ENCODE measurements around the gene UBE2D4. TPM values are rescaled to one million over a fixed set of nuclear protein-coding genes. Genes with fewer than 3 reads are reported as not detected.

UBE2D4 gene
- total RNA-seq, 1 donor from 2014 or later = 27.2 TPM

GRCh38 chr7:43942997-43943396 is 16.8 kb downstream of the UBE2D4 start:
- no peak for ATAC-seq

GRCh38 chr7:43943417-43944187 is 17.4 kb downstream of the UBE2D4 start:
- no peaks in the 10 kb centered on the region for H3K27me3 ChIP-seq
- H3K4me3 ChIP-seq = no peak overlapping the region
- H3K9me3 ChIP-seq = no peaks in the 10 kb centered on the region
- peaks cover 16% of the 10 kb centered on the region for H3K36me3 ChIP-seq
- no peaks in the 10 kb centered on the region for H3K4me1 ChIP-seq
- TF ChIP-seq CTCF (IDR thresholded peaks at IDR 0.05) = no peak
- intact Hi-C loops (cut with DNase I) = no loop called here
- ATAC-seq = no peak
- no peak overlapping the region for H3K27ac ChIP-seq
- no peak for DNase-seq

More at GRCh38 chr7:43942997-43943396, 16.8 kb downstream of the UBE2D4 start:
- intact Hi-C loops (cut with DNase I) = no loop called here
- Histone ChIP-seq H3K4me1 (no peaks in the 10 kb centered on the region), H3K36me3 (peaks cover 12% of the 10 kb centered on the region), H3K4me3 (no peak overlapping the region), H3K9me3 (no peaks in the 10 kb centered on the region), H3K27me3 (no peaks in the 10 kb centered on the region), H3K27ac (no peak overlapping the region)
- TF ChIP-seq CTCF (IDR thresholded peaks at IDR 0.05) = no peak
- DNase-seq = no peak

- intact Hi-C loops (cut with DNase I) = no loop called here
These were observed 18.1 kb downstream of the UBE2D4 start for GRCh38 chr7:43944286-43944685.

GRCh38 chr7:43952028-43952427 is 25.8 kb downstream of the UBE2D4 start:
- Histone ChIP-seq H3K27me3 (no peaks in the 10 kb centered on the region), H3K9me3 (no peaks in the 10 kb centered on the region), H3K4me3 (no peak overlapping the region), H3K36me3 (peaks cover 52% of the 10 kb centered on the region), H3K27ac (no peak overlapping the region), H3K4me1 (no peaks in the 10 kb centered on the region)
- no peak for TF ChIP-seq CTCF (IDR thresholded peaks at IDR 0.05)
- ATAC-seq = no peak
- DNase-seq = no peak
- intact Hi-C loops (cut with DNase I) = no loop called here

More at GRCh38 chr7:43944286-43944685, 18.1 kb downstream of the UBE2D4 start:
- H3K36me3 ChIP-seq = peaks cover 22% of the 10 kb centered on the region
- no peak overlapping the region for H3K27ac ChIP-seq
- H3K27me3 ChIP-seq = no peaks in the 10 kb centered on the region
- no peak for TF ChIP-seq CTCF (IDR thresholded peaks at IDR 0.05)
- no peak overlapping the region for H3K4me3 ChIP-seq
- no peak for DNase-seq
- ATAC-seq = no peak
- no peaks in the 10 kb centered on the region for H3K9me3 ChIP-seq
- no peaks in the 10 kb centered on the region for H3K4me1 ChIP-seq

- no peaks in the 10 kb centered on the region for H3K9me3 ChIP-seq
- no peaks in the 10 kb centered on the region for H3K27me3 ChIP-seq
- no peak for DNase-seq
- H3K27ac ChIP-seq = no peak overlapping the region
- ATAC-seq = no peak
- TF ChIP-seq CTCF (IDR thresholded peaks at IDR 0.05) = no peak
- peaks cover 52% of the 10 kb centered on the region for H3K36me3 ChIP-seq
- intact Hi-C loops (cut with DNase I) = no loop called here
- H3K4me3 ChIP-seq = no peak overlapping the region
- H3K4me1 ChIP-seq = no peaks in the 10 kb centered on the region
These were observed 26.8 kb downstream of the UBE2D4 start for GRCh38 chr7:43953071-43953470.

Data from upper lobe of right lung (tissue), 1 donor.